Endometrial microvascular endothelial cells (primary cell): Measurements from ENCODE around the gene INF2. TPM values are rescaled to one million over a fixed set of nuclear protein-coding genes. Genes with fewer than 3 reads are reported as not detected.

Experiments
- in situ Hi-C: cut with HindIII; loops from 2 replicates; pipeline ENCODE4 v1.10.0; 2017; ENCODE audit warnings: low sequenced_read_pairs, low pct_unique_long_range_greater_than_20kb; ENCODE audit errors: inconsistent ontology term
- total RNA-seq: library from RNA; depleted of rRNA; stranded (reverse); fragments of >200 nt; gene quantifications from one replicate; pipeline ENCODE4 v1.2.3, GENCODE V29; 2015; ENCODE audit errors: inconsistent ontology term

The INF2 gene
- total RNA-seq, 1 donor from 2014 or later = 79.4 TPM

- in situ Hi-C loops = no loop called here
Measured at GRCh38 chr14:104753528-104754212, 64.3 kb downstream of the INF2 start.

GRCh38 chr14:104754213-104754851 is 64.9 kb downstream of the INF2 start:
- in situ Hi-C loops = no loop called here

GRCh38 chr14:104755621-104756020 is 66.2 kb downstream of the INF2 start:
- in situ Hi-C loops = no loop called here

- in situ Hi-C loops = no loop called here
Measured at GRCh38 chr14:104756477-104757237, 67.2 kb downstream of the INF2 start.

GRCh38 chr14:104757238-104757585 is 67.8 kb downstream of the INF2 start:
- in situ Hi-C loops = no loop called here

- in situ Hi-C loops = no loop called here
Measured at GRCh38 chr14:104757681-104758392, 68.4 kb downstream of the INF2 start.

- in situ Hi-C loops = no loop called here
Measured at GRCh38 chr14:104758981-104759969, 69.9 kb downstream of the INF2 start.

- in situ Hi-C loops = no loop called here
Measured at GRCh38 chr14:104765517-104765916, 76.1 kb downstream of the INF2 start.

- in situ Hi-C loops = no loop called here
Measured at GRCh38 chr14:104766256-104766862, 76.9 kb downstream of the INF2 start.

- in situ Hi-C loops = no loop called here
Measured at GRCh38 chr14:104766863-104767633, 77.6 kb downstream of the INF2 start.

GRCh38 chr14:104767634-104767918 is 78.2 kb downstream of the INF2 start:
- in situ Hi-C loops = no loop called here

GRCh38 chr14:104768437-104769323 is 79.3 kb downstream of the INF2 start:
- in situ Hi-C loops = no loop called here

- in situ Hi-C loops = no loop called here
Measured at GRCh38 chr14:104769324-104770071, 80.1 kb downstream of the INF2 start.

- in situ Hi-C loops = no loop called here
Measured at GRCh38 chr14:104770072-104770579, 80.7 kb downstream of the INF2 start.

- in situ Hi-C loops = no loop called here
Measured at GRCh38 chr14:104770851-104771272, 81.4 kb downstream of the INF2 start.

- in situ Hi-C loops = no loop called here
Measured at GRCh38 chr14:104771374-104771773, 82.0 kb downstream of the INF2 start.
